HFFc6 (cell line): ENCODE data around the gene SEZ6L. TPM values are rescaled to one million over a fixed set of nuclear protein-coding genes. Genes with fewer than 3 reads are reported as not detected.

Source experiments
- DNase-seq: peaks from one replicate; pipeline ENCODE4 v3.0.0-alpha.2; 2018
- H3K27ac Mint-ChIP-seq: 2 replicates; pipeline ENCODE4 v1.8.0; 2020; ENCODE audit warnings: mild to moderate bottlenecking, mixed read lengths
- H3K27me3 Mint-ChIP-seq: 2 replicates; pipeline ENCODE4 v1.8.0; 2021; ENCODE audit warnings: mild to moderate bottlenecking, moderate library complexity, mixed read lengths; ENCODE audit not compliant: insufficient read depth
- H3K36me3 Mint-ChIP-seq: 2 replicates; pipeline ENCODE4 v1.8.0; 2021; ENCODE audit warnings: low read depth, mixed read lengths
- H3K4me1 Mint-ChIP-seq: 2 replicates; pipeline ENCODE4 v1.8.0; 2020; ENCODE audit warnings: low read depth, mixed read lengths
- H3K4me3 Mint-ChIP-seq: 2 replicates; pipeline ENCODE4 v1.8.0; 2020; ENCODE audit warnings: mild to moderate bottlenecking, moderate library complexity, mixed read lengths
- H3K9me3 Mint-ChIP-seq: 2 replicates; pipeline ENCODE4 v1.8.0; 2020; ENCODE audit warnings: mild to moderate bottlenecking, mixed read lengths
- total RNA-seq, 6 experiments: library from RNA; stranded (reverse); fragmentation: NEBNext Ultra II Directional; extraction: Animal tissue kit (Norgen Biotek cat#: 25700); gene quantifications; 2 replicates in 1 of 6; 3 replicates in 5 of 6; pipeline ENCODE4 v1.2.3, GENCODE V29; 2021
- TF ChIP-seq, protein P1 (sequence below): fragments of 200-600 bp; sonication (generic); IDR thresholded peaks from 2 replicates; pipeline ENCODE4 v1.5.0; 2021; ENCODE audit warnings: antibody characterized with exemption, mild to moderate bottlenecking

SEZ6L gene
- total RNA-seq, 6 experiments from 2014 or later = not detected

- Mint-ChIP-seq H3K9me3 (no peaks in the 10 kb centered on the region), H3K27ac (no peak overlapping the region), H3K36me3 (no peaks in the 10 kb centered on the region; the same call in 1 of the 2 replicates), H3K4me1 (peaks cover 24% of the 10 kb centered on the region), H3K27me3 (peaks cover 12% of the 10 kb centered on the region), H3K4me3 (no peak overlapping the region)
- TF ChIP-seq, protein P1, sequence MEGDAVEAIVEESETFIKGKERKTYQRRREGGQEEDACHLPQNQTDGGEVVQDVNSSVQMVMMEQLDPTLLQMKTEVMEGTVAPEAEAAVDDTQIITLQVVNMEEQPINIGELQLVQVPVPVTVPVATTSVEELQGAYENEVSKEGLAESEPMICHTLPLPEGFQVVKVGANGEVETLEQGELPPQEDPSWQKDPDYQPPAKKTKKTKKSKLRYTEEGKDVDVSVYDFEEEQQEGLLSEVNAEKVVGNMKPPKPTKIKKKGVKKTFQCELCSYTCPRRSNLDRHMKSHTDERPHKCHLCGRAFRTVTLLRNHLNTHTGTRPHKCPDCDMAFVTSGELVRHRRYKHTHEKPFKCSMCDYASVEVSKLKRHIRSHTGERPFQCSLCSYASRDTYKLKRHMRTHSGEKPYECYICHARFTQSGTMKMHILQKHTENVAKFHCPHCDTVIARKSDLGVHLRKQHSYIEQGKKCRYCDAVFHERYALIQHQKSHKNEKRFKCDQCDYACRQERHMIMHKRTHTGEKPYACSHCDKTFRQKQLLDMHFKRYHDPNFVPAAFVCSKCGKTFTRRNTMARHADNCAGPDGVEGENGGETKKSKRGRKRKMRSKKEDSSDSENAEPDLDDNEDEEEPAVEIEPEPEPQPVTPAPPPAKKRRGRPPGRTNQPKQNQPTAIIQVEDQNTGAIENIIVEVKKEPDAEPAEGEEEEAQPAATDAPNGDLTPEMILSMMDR = no peak
- DNase-seq = peak; percentile 68
Measured at GRCh38 chr22:26416670-26417276, 247.5 kb downstream of the SEZ6L start.

GRCh38 chr22:26417406-26417805 is 248.1 kb downstream of the SEZ6L start:
- Mint-ChIP-seq H3K36me3 (no peaks in the 10 kb centered on the region; the same call in 1 of the 2 replicates), H3K4me1 (peaks cover 24% of the 10 kb centered on the region), H3K4me3 (no peak overlapping the region), H3K27ac (no peak overlapping the region), H3K9me3 (no peaks in the 10 kb centered on the region), H3K27me3 (peaks cover 16% of the 10 kb centered on the region)
- TF ChIP-seq, protein P1 = no peak
- DNase-seq = no peak

GRCh38 chr22:26418620-26419019 is 249.4 kb downstream of the SEZ6L start:
- TF ChIP-seq, protein P1 = no peak
- DNase-seq = no peak
- Mint-ChIP-seq H3K4me1 (peaks cover 18% of the 10 kb centered on the region), H3K9me3 (peaks cover 11% of the 10 kb centered on the region), H3K4me3 (no peak overlapping the region), H3K36me3 (no peaks in the 10 kb centered on the region; the same call in 1 of the 2 replicates), H3K27ac (no peak overlapping the region), H3K27me3 (peaks cover 16% of the 10 kb centered on the region)

DNA sequence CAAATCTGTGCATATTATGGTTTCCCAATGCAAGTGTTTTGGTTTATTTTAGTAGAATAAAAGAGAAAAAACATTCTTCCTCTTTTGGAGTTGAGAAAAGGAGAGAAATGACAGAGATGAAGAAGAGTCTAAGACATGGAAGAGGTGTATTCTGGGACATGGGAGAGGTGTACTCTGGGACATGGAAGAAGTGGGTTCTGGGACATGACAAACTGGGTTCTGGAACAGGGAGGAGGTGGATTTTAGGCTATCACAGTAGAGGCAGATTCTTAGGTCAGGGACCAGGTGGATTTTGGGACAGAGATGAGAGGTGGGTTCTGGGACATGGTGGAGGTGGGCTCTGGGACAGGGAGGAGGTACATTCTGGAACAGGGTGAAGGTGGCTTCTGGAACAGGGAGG is 257.7 kb downstream of the SEZ6L start:
- Mint-ChIP-seq H3K9me3 (peaks cover 11% of the 10 kb centered on the region), H3K36me3 (no peaks in the 10 kb centered on the region; the same call in 1 of the 2 replicates), H3K4me1 (peaks cover 17% of the 10 kb centered on the region), H3K27me3 (peaks cover 11% of the 10 kb centered on the region), H3K4me3 (no peak overlapping the region), H3K27ac (no peak overlapping the region; the same call in 1 of the 2 replicates)
- DNase-seq = no peak
- TF ChIP-seq, protein P1 = no peak

GRCh38 chr22:26428515-26429457 is 259.5 kb downstream of the SEZ6L start, which contains the start of gene ASPHD2:
Gene ASPHD2, plus strand, starts transcription at chr22:26429260. Its CDS starts 4,356 bp downstream, at chr22:26433616.
- peaks cover 9% of the 10 kb centered on the region for H3K27me3 Mint-ChIP-seq
- peak within 1 kb of the TSS; percentile 82 for H3K27ac Mint-ChIP-seq
- no peaks in the 10 kb centered on the region for H3K9me3 Mint-ChIP-seq
- peaks cover 17% of the 10 kb centered on the region for H3K4me1 Mint-ChIP-seq
- peak within 1 kb of the TSS; percentile 96 for H3K4me3 Mint-ChIP-seq
- TF ChIP-seq, protein P1 = no peak
- H3K36me3 Mint-ChIP-seq = no peaks in the 10 kb centered on the region
- DNase-seq = peak; percentile 52
